GM18867 (cell line): ENCODE data around the gene HACD2.

Experiments used
- ATAC-seq: cut with Tn5 transposase; IDR thresholded peaks from one replicate; pipeline ENCODE4 v1.9.1; 2021; ENCODE audit warnings: mild to moderate bottlenecking, moderate library complexity; ENCODE audit not compliant: unreplicated experiment

HACD2 gene

DNA sequence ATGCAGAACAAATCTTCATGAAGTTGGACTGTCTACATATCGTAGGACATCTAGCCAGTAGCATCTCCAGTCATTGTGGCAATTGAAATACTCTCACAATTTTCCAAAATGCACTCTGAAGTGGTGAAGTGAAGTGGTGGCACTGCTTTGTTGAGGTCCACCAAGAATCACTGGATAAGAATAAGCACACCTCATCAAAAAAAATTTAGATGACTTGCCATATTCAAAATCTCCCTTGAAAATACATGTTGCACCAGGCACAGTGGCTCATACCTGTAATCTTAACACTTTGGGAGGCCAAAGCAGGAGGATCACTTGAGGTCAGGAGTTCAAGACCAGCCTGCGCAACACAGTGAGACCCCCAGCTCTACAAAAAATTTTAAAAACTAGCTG is 12.9 kb downstream of the HACD2 start:
- no peak for ATAC-seq

DNA sequence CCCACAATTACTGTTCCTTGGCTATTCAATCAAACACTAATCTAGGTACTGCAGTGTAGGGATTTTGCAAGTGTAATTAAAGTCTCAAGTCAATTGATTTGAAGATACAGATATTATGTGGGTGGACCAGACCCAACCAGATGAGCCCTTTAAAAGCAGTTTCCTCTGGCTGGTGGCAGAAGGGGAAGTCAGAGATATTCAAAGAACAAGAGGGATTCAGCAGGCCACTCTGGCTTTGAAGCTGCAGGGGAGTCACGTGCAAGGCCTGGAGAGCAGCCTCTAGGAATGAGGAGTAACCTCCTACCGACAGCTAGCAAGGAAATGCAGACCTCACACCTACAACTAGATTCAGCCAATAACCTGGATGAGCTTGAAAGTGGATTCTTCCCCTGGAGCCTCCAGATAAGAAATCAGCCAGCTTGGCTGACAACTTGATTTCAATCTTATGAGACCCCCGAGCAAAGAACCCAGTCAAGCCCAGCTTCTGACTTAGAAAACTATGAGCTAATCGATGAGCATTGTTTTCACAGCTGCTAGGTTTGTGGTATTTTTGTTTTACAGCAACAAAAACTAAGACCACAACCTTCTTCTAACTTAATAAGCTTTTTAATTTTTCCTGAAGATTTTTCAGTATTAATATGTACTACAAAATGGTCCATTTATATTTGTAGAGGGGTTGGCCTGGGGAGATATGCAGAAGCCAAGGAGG is 13.4 kb downstream of the HACD2 start:
- ATAC-seq: no peak

DNA sequence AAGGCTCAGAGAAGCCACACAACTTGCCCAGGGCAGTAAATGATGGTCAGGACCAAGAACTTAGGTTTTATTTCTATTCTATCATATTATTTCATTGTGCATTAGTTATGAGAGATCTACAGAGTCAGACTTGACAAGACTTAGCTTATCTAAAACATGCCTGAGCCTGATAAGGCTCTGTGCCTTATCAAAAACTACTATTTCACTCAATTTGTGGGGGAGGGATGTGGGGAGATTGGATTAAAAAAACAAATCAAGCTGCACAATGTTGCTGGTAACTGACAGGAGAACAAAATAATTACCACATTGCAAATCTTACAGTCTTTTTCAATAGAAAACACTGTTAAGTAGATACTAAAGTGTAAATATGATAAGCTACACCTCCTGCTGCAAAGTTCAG is 16.0 kb downstream of the HACD2 start:
- no peak for ATAC-seq

DNA sequence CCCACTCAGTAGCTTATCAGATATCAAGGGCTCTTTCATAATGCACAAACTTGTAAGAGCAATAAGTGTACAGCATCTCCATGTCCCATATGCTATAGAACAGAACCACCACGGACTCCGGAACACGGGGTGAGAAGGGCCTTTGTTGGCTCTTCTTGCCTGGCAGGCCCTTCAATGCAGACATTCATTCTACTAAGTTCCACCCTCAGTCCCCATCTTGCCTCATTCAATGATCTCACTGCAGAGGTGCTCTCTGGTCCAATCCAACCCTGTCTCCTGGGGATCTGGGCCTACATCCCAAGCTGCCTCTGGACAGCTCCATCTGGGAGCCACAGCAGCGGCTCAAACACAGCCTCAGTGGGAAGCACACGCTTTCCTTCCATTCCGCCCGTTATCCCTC is 16.8 kb downstream of the HACD2 start:
- ATAC-seq: no peak

DNA sequence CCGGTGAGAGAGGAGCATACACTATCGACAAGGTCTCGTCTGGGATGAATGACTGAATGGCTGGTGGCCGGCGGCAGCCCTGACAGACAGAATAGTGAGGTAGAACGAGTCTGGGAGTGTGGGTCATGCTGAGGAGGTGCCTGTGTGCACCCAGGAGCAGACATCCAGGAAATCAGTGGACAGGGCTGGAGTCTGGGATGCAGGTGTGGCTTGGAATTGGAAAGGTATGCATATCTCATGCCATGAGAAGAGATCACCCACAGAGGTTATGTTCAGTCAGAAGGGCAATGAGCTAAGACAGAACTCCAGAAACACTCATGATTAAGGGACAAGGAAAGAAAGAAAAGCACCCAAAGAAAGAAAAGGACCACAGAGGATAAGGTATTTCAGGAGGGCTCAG is 20.8 kb downstream of the HACD2 start:
- no peak for ATAC-seq

DNA sequence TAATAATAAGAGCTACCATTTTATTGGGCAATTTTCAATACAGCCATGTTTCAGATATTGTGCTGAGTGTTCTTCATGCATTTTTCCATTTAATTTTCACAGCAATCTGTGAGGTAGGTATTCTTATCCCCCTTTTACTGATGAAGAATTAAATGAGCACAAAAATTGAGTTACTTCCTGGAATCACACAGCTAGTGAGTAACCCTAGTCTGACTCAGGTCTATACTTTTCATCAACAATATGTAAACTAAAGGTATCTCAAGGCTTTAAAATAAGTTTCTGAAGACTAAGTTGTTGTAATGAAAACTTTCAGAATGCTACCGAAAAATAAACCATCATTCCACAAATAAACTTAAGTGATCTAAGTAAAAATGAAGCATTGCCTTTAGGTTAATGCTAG is 22.3 kb downstream of the HACD2 start:
- ATAC-seq: no peak

DNA sequence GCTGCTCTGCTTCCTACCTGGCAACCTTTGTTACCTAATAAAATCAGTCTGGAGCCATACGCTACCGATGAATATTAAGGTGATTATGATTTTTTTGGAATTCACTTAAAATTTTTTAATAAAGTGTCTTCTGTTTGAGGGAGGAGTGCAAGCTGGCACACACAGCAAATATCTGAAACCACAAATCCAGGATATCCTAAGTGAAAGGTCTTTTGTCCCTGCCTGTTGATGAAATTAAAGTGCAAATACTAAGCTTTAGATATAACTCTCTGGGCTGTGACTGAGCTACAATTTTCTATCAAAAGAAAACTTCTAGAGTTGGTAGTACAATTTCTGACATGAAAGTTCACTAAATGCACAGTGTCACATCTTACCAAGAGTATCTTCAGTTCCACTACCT is 23.7 kb downstream of the HACD2 start:
- no peak for ATAC-seq

DNA sequence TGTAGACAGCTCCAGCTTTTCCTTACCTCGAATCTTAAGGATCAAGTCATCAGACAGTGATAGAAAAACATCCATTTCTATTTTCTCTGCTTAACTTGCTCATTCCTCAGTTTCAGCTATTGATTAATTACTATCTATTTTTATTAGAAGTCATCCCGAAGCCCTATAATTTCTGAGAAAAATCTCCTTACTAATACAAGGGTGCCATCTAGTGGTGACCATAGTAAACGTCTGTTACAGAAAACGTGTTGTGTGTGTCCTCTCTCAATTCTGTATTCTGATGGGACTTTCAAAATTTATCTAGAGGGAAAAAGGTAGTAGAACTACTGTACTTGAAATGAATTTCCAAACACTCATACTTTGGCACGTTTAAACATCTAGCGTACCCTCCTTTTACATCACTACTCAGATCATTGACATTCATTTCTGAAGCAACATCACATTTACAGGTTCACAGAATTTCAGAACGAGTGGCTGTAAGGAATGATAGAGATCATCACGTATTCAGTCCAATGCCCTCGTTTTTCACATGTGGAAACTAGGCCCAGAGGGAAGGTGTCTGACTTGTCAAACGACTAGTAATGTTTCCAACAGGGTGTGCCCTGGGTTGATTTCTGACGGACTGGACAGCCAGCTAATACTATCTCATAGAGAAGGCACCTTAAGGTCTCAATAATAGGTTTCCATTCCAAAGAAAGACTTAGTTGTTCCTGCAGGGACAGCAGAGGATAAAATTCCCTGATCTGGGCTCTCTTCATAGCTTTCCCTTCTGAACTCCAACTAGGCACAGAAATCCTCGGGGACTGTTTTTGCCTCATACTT is 25.6 kb downstream of the HACD2 start:
- ATAC-seq: no peak

DNA sequence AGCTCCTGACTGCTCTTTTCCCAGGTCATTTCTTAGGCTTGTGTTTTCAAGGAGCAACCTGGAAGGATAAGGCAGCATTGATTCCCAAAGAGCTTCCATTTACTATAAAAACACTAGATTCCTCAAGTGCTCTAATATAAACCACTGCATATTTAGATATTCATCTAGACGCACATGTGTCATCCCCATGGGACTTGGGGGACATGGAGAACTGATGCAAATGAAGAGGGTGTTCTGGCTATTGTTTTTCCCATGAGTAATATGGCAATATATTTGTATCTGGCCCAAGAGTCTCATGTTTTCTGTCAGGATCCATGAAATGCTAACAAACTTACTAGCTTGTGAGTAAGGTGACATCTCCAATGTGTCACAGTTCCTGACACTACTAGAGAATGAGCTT is 31.3 kb downstream of the HACD2 start:
- ATAC-seq: no peak

DNA sequence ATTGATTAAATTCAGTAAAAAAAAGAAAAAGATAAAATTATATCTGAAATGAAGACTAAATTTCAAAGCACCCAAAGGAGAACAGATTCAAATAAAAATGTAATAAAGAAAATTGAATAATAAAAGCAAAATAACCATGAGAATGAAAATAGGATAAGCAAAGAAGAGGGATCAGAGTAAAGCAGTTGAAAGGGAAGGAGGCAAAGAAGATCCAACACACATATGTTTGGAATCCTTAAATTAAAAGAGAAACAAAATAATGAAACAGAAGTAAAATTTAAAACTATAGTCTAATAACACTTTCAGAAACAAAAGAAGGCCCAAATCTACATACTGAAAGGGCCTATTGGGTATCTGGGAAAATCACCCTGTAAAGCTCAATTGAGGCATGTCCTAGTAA is 32.1 kb downstream of the HACD2 start:
- no peak for ATAC-seq

DNA sequence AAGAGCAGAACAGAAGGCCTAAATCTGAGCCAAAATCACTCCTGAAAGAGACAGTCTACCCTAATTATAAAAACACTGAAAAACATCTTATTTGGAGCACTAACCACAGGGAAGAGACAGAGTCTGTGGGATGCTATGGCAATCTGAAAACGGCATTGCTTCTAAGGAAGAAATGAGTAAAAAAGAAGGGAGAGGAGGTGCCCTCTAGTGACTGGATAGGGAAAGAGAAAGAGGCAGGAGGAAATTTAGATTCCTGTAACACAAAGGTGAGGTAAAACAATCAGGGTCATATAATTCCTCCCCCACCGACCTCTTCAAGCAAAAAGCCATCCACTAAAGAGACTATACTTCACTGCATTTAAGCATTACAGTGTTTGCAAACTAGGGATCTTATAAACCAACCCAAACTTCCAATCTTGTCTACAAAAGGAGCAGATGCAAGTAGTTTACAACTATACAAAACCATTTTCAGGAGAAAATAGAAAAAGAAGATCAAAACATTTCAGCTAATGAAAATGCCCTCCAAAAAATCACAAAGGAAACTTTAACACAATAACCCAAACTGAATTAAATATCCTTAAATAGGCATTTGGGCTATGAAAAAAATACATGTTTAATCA is 32.6 kb downstream of the HACD2 start:
- no peak for ATAC-seq

DNA sequence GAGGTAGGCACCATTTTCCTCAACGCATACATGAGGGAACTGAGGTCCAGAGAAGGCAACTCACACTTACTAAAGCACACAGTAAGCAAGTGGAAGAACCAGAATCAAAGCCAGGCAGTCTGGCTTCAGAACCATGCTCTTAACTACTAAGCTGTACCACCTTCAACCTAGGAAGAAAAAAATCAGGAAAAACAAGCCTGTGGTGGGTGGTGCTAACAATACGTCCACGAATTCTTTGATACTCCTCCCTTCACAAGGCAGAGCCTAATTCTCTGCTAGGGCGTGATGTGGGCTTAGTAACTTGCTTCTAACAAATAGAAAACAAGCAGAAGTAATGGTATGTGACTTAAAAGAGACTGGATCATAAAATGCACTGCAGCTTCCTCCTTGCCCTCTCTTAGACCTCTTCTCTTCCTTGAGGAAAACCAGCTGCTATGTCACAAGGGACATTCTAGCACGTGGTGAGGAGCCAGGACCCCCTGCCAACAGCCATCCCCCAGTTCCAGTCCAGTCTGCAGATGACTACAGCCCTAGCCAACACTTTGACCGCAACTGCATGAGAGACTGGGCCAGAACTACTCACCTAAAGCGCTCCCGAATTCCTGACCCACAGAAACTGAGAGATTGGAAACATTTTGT is 36.9 kb downstream of the HACD2 start:
- ATAC-seq: no peak

DNA sequence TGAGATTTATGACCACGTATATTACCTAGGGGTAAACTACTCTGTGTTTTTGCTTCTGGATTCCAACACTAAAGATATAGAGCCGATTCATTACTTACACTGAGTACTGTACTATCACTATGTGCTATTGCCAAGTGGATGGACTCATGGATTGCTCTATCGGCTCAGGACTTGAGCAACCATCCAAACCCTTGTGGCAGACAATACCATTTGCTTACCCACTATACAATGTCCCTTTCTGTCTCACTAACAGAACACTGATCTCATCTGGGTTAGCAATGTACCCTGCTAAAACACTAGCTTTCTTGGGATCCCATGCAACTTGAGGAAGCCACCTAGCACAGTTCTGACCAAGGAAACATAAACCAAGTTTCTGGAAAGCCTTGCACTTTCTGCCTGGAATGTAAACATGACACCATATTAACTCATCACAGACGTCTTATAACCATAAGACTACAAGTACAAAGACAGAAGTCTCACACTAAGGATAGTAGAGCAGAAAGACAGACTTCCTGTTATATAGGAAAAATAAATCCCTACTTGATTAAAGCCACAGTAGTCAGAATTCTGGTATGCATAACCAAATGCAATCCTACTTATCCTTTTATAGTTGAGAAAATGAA is 38.6 kb downstream of the HACD2 start:
- ATAC-seq: no peak

DNA sequence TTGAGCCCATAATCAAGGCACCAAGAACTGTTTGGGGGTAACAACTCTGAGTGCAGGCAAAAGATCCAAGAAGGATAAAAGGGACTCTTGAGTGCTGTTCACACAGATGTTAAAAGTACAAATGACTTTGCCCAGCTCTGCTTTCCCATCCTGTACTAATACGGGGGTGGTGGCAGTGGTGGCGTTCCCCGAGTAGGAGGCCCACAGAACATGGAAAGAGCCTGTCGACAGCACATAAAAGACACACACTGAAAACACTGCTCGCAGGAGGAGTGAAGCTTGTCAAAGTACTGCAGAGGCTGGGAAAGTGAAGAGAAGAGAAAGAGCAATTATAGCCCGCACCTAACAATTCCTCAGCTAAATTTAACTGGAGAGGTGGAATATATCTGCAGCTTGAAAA is 40.9 kb downstream of the HACD2 start:
- no peak for ATAC-seq

DNA sequence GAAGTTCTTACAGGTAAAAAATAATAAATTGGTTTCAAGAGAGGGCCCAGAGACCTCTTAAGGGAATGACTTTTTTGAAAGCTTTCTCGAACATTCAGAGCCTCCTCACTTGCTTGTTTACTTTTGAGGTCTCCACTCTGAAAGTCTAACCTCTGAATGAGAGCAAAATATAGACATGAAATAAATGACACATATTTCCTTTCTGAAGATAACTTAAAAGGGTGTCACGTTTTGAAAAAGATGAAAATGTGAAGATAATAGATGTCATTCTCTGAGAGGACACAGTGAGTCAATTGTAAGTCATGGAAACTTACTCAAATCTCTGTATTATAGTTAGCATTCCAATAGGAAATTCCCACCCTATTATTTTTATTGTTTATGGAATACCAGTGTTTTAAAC is 44.6 kb downstream of the HACD2 start:
- no peak for ATAC-seq

DNA sequence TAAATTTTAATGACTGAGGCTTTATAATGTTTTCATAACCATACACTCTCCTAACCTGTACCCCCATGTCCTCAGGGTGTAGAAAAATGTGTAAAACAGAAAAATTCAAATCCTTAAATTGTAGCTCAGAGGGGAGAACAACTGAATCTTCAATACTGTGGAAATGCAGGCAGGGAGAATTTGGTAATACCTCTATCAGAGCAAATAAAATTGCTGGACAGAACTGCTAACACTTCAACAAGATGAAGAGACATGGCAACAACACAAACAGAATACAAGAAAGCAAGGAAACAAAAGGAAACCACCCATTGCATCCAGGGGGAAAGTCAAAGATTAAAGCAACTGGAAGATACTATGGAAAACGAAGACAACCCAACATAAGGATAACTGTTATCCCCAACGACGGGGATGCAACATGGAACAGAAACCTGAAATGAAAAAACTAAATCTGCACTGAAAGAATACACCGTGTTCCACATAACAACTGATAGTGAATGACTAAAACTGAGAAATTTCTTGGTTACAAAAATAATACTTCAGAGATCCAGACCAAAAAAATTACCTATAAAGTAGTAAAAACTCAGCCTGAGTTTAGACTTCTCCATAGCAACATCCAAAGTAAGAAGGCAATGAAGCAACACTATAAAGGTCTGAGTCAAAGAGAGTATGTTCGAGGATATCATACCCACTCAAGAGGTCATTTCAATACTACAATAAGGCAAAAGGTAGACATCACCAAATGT is 48.5 kb downstream of the HACD2 start:
- peak; percentile 61 for ATAC-seq

DNA sequence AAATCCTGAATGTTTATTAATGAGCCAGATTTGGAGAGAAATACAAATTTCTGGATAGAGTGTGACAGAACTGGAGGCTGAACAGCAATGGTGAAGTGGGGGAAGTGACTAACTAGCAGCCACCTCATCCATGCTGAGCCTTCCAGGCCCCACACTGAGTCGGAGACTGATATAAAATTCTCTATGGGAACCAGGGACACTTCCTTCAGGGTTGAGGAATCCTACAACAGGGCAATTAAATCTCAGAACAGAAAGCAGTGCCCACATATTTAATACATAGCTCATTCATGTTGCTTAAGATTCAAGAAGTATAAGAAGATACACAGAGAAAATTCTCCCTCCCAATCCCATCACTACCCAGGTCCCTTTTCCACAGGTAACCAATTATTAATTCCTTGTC is 49.3 kb downstream of the HACD2 start:
- ATAC-seq: no peak

DNA sequence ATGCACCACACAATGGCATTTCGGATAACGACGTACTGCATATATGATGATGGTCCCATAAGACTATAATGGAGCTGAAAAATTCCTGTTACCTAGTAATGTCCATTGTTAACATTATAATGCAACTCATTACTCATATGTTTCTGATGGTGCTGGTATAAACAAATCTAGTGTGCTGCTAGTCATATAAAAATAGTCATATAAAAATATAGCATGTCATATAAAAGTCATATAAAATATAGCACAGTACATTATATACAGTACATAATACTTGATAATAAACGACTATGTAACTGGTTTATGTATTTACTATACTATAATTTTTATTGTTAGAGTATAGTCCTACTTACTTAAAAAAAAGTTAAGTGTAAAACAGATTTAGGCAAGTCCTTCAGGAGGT is 50.6 kb downstream of the HACD2 start:
- no peak for ATAC-seq

DNA sequence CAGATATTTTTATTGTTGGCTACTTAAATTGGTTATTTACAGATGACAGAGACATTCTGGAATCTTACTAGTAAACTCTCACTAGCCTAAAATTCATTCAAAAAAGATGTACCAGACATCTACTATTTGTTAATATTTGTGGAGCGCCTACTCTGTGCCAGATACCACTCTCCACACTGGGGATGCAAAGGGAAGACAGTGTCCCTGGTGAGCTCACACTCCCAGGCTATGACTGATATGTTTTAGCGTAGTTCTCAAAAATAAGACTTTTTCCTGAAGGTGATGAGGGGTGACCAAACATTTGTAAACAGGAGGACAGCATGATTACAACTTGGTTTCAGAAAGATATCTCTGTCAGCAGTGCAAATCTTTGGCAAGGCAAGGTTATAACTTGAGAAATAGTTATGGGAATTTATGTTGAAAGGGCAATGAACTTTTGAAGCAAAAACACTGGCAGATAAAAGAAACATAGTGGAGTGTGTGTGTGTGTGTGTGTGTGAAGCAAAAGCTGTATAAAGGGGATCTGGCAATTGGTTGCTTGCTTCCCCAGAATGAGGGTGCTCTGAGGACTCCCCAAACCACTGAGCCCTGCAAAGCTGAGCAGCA is 51.2 kb downstream of the HACD2 start:
- no peak for ATAC-seq

DNA sequence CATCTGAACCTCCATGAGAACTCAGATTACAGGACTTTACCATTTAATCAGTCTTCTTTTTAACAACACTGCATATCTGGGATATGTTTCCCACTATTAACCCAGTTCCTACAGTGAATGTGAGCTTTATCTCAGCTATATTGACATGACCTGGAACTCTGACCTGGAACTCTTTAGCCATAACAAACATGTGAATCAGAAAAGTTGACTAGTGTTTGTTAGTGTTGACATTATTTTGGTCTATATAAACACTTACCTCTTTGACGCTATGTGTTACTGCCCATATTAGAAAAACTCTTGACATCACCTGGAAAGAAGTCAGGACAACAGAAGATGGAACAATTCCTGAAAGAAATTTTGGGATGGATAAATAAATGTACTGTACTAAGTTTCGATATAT is 56.7 kb downstream of the HACD2 start:
- ATAC-seq: no peak
